Parathyroid adenoma (tissue), 2 donors: ENCODE data around the gene NCKAP5.

Experiments used
- H2AFZ ChIP-seq: fragments of 300-600 bp; sonication (generic); one replicate; pipeline ENCODE4 v1.7.0; 2017; ENCODE audit warnings: antibody characterized with exemption, mild to moderate bottlenecking
- H3K27ac ChIP-seq: fragments of 300-600 bp; sonication (generic); one replicate; pipeline ENCODE4 v1.7.0; 2017
- H3K27me3 ChIP-seq: fragments of 300-600 bp; sonication (generic); one replicate; pipeline ENCODE4 v1.7.0; 2017; ENCODE audit warnings: low read length; ENCODE audit not compliant: control insufficient read depth, insufficient read depth
- H3K36me3 ChIP-seq: fragments of 300-600 bp; sonication (generic); one replicate; pipeline ENCODE4 v1.7.0; 2017; ENCODE audit warnings: low read length; ENCODE audit not compliant: control insufficient read depth, insufficient read depth
- H3K4me1 ChIP-seq: fragments of 300-600 bp; sonication (generic); one replicate; pipeline ENCODE4 v1.7.0; 2017; ENCODE audit warnings: control low read depth
- H3K4me2 ChIP-seq: fragments of 300-600 bp; sonication (generic); one replicate; pipeline ENCODE4 v1.7.0; 2017; ENCODE audit warnings: low read length
- H3K4me3 ChIP-seq: fragments of 300-600 bp; sonication (generic); one replicate; pipeline ENCODE4 v1.7.0; 2017; ENCODE audit warnings: low read depth, low read length
- H3K79me2 ChIP-seq: fragments of 300-600 bp; sonication (generic); one replicate; pipeline ENCODE4 v1.7.0; 2017; ENCODE audit warnings: control low read depth
- H3K9ac ChIP-seq: fragments of 300-600 bp; sonication (generic); one replicate; pipeline ENCODE4 v1.7.0; 2017; ENCODE audit warnings: mild to moderate bottlenecking
- H3K9me3 ChIP-seq: fragments of 300-600 bp; sonication (generic); one replicate; pipeline ENCODE4 v1.7.0; 2017; ENCODE audit warnings: low read length; ENCODE audit not compliant: control insufficient read depth
- TF ChIP-seq, protein P1 (sequence below): fragments of 300-600 bp; sonication (generic); IDR thresholded peaks from one replicate; pipeline ENCODE4 v1.7.0; 2017; ENCODE audit warnings: antibody characterized with exemption, mild to moderate bottlenecking
- donor health status: primary hyperparathyroidism.

The NCKAP5 gene

DNA sequence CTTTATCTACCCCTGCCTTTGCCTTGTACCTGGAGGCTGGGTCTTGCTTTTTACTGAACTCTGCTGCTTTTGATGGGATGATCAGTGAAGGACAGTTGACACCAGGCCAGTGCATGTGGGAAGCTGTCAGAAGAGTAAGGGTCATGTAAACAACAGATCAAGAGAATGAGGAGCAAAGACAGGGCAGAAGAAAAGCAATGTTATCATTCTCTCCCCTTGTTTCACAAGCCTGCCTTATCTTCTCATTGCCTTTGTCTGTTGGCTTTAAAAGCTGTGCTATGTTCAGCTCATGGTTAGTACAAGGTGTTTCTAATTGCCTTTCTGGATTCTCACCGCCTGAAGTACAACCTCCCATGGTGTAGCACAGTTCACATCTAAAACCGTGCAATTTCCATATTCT lies 925.8 kb downstream of the NCKAP5 start:
- no peak overlapping the region for H3K27ac ChIP-seq
- no peak overlapping the region for H3K4me2 ChIP-seq
- H3K4me3 ChIP-seq, result no peak overlapping the region
- H3K9me3 ChIP-seq, result no peaks in the 10 kb centered on the region
- peaks cover 3% of the 10 kb centered on the region for H3K4me1 ChIP-seq
- no peak overlapping the region for H3K9ac ChIP-seq
- no peaks in the 10 kb centered on the region for H3K27me3 ChIP-seq
- H3K79me2 ChIP-seq, result no peaks in the 10 kb centered on the region
- no peaks in the 10 kb centered on the region for H3K36me3 ChIP-seq
- TF ChIP-seq, protein P1, sequence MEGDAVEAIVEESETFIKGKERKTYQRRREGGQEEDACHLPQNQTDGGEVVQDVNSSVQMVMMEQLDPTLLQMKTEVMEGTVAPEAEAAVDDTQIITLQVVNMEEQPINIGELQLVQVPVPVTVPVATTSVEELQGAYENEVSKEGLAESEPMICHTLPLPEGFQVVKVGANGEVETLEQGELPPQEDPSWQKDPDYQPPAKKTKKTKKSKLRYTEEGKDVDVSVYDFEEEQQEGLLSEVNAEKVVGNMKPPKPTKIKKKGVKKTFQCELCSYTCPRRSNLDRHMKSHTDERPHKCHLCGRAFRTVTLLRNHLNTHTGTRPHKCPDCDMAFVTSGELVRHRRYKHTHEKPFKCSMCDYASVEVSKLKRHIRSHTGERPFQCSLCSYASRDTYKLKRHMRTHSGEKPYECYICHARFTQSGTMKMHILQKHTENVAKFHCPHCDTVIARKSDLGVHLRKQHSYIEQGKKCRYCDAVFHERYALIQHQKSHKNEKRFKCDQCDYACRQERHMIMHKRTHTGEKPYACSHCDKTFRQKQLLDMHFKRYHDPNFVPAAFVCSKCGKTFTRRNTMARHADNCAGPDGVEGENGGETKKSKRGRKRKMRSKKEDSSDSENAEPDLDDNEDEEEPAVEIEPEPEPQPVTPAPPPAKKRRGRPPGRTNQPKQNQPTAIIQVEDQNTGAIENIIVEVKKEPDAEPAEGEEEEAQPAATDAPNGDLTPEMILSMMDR, result no peak
- no peak overlapping the region for H2AFZ ChIP-seq

DNA sequence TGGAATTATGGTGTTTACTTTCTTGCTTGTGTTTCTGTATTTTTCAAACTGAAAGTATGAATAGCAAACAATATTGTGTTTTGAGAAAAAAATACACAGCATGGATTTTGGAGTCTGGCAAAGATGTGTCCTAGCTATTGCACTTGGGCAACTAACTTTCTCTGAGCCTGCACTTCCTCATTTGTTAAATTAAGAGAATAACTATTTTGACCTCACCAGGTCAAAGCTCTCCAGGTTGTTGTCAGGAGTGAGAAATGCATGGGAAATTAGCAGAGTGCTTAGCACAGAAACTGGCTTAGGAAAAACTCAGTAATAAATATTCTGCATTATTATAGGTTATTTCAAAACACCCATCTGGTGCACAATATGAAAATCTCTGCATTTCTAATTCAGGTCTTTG lies 926.4 kb downstream of the NCKAP5 start:
- H3K9me3 ChIP-seq, result no peaks in the 10 kb centered on the region
- TF ChIP-seq, protein P1, result no peak
- no peak overlapping the region for H3K27ac ChIP-seq
- H3K9ac ChIP-seq, result no peak overlapping the region
- H3K4me3 ChIP-seq, result no peak overlapping the region
- H3K36me3 ChIP-seq, result no peaks in the 10 kb centered on the region
- no peaks in the 10 kb centered on the region for H3K79me2 ChIP-seq
- H3K4me2 ChIP-seq, result no peak overlapping the region
- H2AFZ ChIP-seq, result no peak overlapping the region
- H3K4me1 ChIP-seq, result peaks cover 3% of the 10 kb centered on the region
- no peaks in the 10 kb centered on the region for H3K27me3 ChIP-seq

DNA sequence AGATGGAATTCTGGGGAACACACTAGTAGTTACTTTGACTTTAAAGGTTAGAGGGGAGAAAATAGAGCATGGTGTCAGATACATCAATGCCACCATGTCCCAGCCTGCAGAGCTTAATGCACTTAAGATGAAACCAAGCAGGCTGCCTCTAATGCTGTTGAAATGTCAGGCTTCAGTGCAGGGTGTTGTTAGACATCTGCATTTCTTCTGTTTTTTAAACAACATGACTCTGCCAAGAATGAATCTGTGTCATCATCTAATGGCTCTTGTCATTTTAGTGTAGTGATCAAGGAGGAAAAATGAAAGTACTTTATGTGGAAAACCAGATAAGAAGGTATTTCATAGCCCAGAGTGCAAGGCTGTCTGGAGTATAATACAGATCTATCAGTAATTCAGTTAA lies 928.1 kb downstream of the NCKAP5 start:
- H3K9me3 ChIP-seq, result no peaks in the 10 kb centered on the region
- no peaks in the 10 kb centered on the region for H3K4me1 ChIP-seq
- no peaks in the 10 kb centered on the region for H3K79me2 ChIP-seq
- no peaks in the 10 kb centered on the region for H3K36me3 ChIP-seq
- H3K9ac ChIP-seq, result no peak overlapping the region
- no peak overlapping the region for H3K4me2 ChIP-seq
- TF ChIP-seq, protein P1, result no peak
- H3K27ac ChIP-seq, result no peak overlapping the region
- no peak overlapping the region for H2AFZ ChIP-seq
- H3K27me3 ChIP-seq, result no peaks in the 10 kb centered on the region
- H3K4me3 ChIP-seq, result no peak overlapping the region

DNA sequence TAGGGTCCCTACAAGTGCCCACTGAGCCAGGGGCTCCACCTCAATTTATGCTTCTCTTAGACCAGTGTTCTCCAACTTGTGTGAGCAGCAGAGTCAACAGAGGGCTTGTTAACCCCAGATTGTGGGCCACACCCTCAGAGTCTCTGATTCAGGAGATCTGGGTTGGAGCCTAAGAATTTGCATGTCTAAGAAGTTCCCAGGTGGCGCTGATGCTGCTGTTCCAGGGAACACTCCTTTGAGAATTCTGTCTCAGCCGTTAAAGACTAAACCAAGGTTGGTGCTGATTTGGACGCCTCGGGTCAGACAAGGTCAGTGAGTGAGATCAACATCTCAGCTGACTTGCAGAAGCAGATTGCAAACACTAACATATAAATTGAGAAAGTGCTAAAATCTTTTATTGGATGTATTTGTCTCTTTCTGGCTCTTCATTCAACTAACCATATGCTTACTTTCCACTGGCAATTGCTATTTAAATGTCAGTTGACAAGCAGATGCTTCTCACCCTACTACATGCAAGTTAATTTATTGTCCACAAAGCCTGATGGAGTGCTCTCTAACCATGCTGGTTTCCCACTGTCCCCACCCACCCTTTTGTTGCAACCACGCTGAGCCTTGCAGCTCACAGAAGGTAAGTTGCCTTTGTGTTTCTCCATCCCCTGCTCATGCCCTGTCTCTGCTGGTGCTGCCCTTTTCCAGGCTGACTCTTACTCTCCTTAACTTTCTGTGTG lies 929.8 kb downstream of the NCKAP5 start:
- Histone ChIP-seq H3K4me2 (no peak overlapping the region), H3K36me3 (no peaks in the 10 kb centered on the region), H3K4me1 (no peaks in the 10 kb centered on the region), H3K9me3 (no peaks in the 10 kb centered on the region), H2AFZ (no peak overlapping the region), H3K27me3 (no peaks in the 10 kb centered on the region), H3K79me2 (no peaks in the 10 kb centered on the region), H3K9ac (no peak overlapping the region), H3K4me3 (no peak overlapping the region), H3K27ac (no peak overlapping the region)
- TF ChIP-seq, protein P1, result no peak

DNA sequence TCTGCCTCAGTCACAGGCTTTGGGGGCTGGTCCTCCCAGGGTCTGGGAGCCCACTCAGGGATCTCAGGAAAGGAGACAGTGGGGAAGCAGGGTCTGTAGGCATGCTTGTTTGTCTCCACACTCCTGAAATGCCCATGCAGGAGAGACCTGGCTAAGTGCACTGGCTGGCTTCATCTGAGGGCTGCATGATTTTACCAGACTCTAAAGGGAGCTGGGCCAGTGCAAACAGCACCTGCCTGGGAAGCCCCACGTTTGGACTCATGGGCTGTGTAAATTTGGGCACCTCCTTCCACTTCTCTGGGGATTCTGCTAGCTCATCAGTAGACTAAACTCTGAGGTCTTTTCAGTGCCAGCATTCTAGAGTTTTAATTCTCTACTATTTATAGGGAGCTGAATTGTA lies 931.9 kb downstream of the NCKAP5 start:
- no peak overlapping the region for H3K4me2 ChIP-seq
- H3K9me3 ChIP-seq, result no peaks in the 10 kb centered on the region
- TF ChIP-seq, protein P1, result no peak
- H2AFZ ChIP-seq, result no peak overlapping the region
- no peaks in the 10 kb centered on the region for H3K36me3 ChIP-seq
- no peak overlapping the region for H3K27ac ChIP-seq
- no peaks in the 10 kb centered on the region for H3K79me2 ChIP-seq
- no peaks in the 10 kb centered on the region for H3K4me1 ChIP-seq
- no peak overlapping the region for H3K9ac ChIP-seq
- H3K27me3 ChIP-seq, result no peaks in the 10 kb centered on the region
- no peak overlapping the region for H3K4me3 ChIP-seq
